ENCODE results near the gene ABHD14A. TPM values are rescaled to one million over a fixed set of nuclear protein-coding genes. Genes with fewer than 3 reads are reported as not detected.

Gene ABHD14A
- total RNA-seq, 6 experiments from 2014 or later = 10.5 to 13.2 (median 11.0) TPM

- Mint-ChIP-seq H3K27ac (no peak overlapping the region), H3K4me3 (no peak overlapping the region), H3K4me1 (ENCODE audit: low read depth) (peaks cover 11% of the 10 kb centered on the region), H3K36me3 (ENCODE audit: low read depth) (no peaks in the 10 kb centered on the region), H3K27me3 (ENCODE audit: insufficient read depth) (no peaks in the 10 kb centered on the region; the same call in none of the 2 replicates), H3K9me3 (no peaks in the 10 kb centered on the region)
- TF ChIP-seq CTCF (IDR thresholded peaks at IDR 0.05) = no peak
- DNase-seq = no peak
Measured at GRCh38 chr3:51945926-51946705, 28.7 kb upstream of the ABHD14A start.

GRCh38 chr3:51946796-51947195 is 28.1 kb upstream of the ABHD14A start:
- Mint-ChIP-seq H3K27ac (no peak overlapping the region), H3K36me3 (ENCODE audit: low read depth) (no peaks in the 10 kb centered on the region), H3K27me3 (ENCODE audit: insufficient read depth) (no peaks in the 10 kb centered on the region; the same call in none of the 2 replicates), H3K9me3 (no peaks in the 10 kb centered on the region), H3K4me3 (no peak overlapping the region), H3K4me1 (ENCODE audit: low read depth) (peaks cover 10% of the 10 kb centered on the region)
- DNase-seq = no peak
- no peak for TF ChIP-seq CTCF (IDR thresholded peaks at IDR 0.05)

GRCh38 chr3:51947215-51947900 is 27.5 kb upstream of the ABHD14A start:
- H3K4me3 Mint-ChIP-seq = no peak overlapping the region
- no peak overlapping the region for H3K27ac Mint-ChIP-seq
- H3K36me3 Mint-ChIP-seq (ENCODE audit: low read depth) = no peaks in the 10 kb centered on the region
- peaks cover 12% of the 10 kb centered on the region for H3K4me1 Mint-ChIP-seq (ENCODE audit: low read depth)
- no peak for DNase-seq
- no peak for TF ChIP-seq CTCF (IDR thresholded peaks at IDR 0.05)
- no peaks in the 10 kb centered on the region for H3K9me3 Mint-ChIP-seq
- no peaks in the 10 kb centered on the region; the same call in none of the 2 replicates for H3K27me3 Mint-ChIP-seq (ENCODE audit: insufficient read depth)

GRCh38 chr3:51948016-51948580 is 26.8 kb upstream of the ABHD14A start:
- no peak for DNase-seq
- no peak overlapping the region for H3K4me3 Mint-ChIP-seq
- H3K27ac Mint-ChIP-seq = no peak overlapping the region
- H3K36me3 Mint-ChIP-seq (ENCODE audit: low read depth) = no peaks in the 10 kb centered on the region
- TF ChIP-seq CTCF (IDR thresholded peaks at IDR 0.05) = no peak
- no peaks in the 10 kb centered on the region for H3K9me3 Mint-ChIP-seq
- H3K27me3 Mint-ChIP-seq (ENCODE audit: insufficient read depth) = no peaks in the 10 kb centered on the region; the same call in none of the 2 replicates
- H3K4me1 Mint-ChIP-seq (ENCODE audit: low read depth) = peaks cover 9% of the 10 kb centered on the region

GRCh38 chr3:51949121-51949520 is 25.7 kb upstream of the ABHD14A start:
- Mint-ChIP-seq H3K27me3 (ENCODE audit: insufficient read depth) (no peaks in the 10 kb centered on the region; the same call in none of the 2 replicates), H3K4me1 (ENCODE audit: low read depth) (peaks cover 18% of the 10 kb centered on the region), H3K36me3 (ENCODE audit: low read depth) (no peaks in the 10 kb centered on the region), H3K9me3 (no peaks in the 10 kb centered on the region), H3K27ac (no peak overlapping the region), H3K4me3 (no peak overlapping the region)
- DNase-seq = no peak
- no peak for TF ChIP-seq CTCF (IDR thresholded peaks at IDR 0.05)

Data from HFFc6 (cell line).